K562 (cell line): ENCODE results near the gene GALNT9. TPM values are rescaled to one million over a fixed set of nuclear protein-coding genes. Genes with fewer than 3 reads are reported as not detected.
A peak's percentile ranks its signal among the peaks of the same experiment; 100 is the strongest.

Source experiments
- CLOCK ChIP-seq: fragments of 250-450 bp; sonication (Bioruptor Pico); IDR thresholded peaks from 2 replicates; pipeline ENCODE4 v1.4.0; 2020; ENCODE audit warnings: mild to moderate bottlenecking, moderate library complexity, borderline replicate concordance
- E4F1 ChIP-seq: fragments of 250-450 bp; sonication (Bioruptor Pico); IDR thresholded peaks from 2 replicates; pipeline ENCODE4 v1.5.0; 2021; ENCODE audit warnings: mild to moderate bottlenecking, borderline replicate concordance
- FOXJ3 ChIP-seq: sonication (generic); formaldehyde crosslinking; IDR thresholded peaks from 2 replicates; pipeline ENCODE4 v1.4.0; 2020; ENCODE audit warnings: mild to moderate bottlenecking, missing genetic modification reagents
- FUS ChIP-seq: fragments of 200-400 bp; formaldehyde crosslinking; optimal IDR thresholded peaks from 2 replicates; pipeline ENCODE3; 2017; ENCODE audit warnings: low read depth, low read length
- PHF21A ChIP-seq: fragments of 450-650 bp; IDR thresholded peaks from 2 replicates; pipeline ENCODE4 v1.6.1; 2017; ENCODE audit warnings: low read depth, borderline replicate concordance
- POLR2G ChIP-seq: fragments of 200-400 bp; formaldehyde crosslinking; IDR thresholded peaks from 2 replicates; pipeline ENCODE4 v1.6.1; 2017; ENCODE audit warnings: low read depth, mild to moderate bottlenecking, antibody characterized with exemption, low read length, moderate library complexity
- SFPQ ChIP-seq: fragments of 200-400 bp; formaldehyde crosslinking; IDR thresholded peaks from 2 replicates; pipeline ENCODE4 v1.6.1; 2017; ENCODE audit warnings: mild to moderate bottlenecking, low read depth, low read length, moderate library complexity
- ZBTB1 ChIP-seq: sonication (generic); formaldehyde crosslinking; IDR thresholded peaks from 2 replicates; pipeline ENCODE4 v1.8.1; 2023; ENCODE audit warnings: missing genetic modification reagents, low read depth, mild to moderate bottlenecking, borderline replicate concordance
- ZBTB11 ChIP-seq, 3 experiments: fragments of 200-800 bp in 1 of 3; fragments of 250-450 bp in 1 of 3; fragments of 450-650 bp in 1 of 3; sonication (Bioruptor Pico) in 1 of 3; sonication (Bioruptor generic) in 1 of 3; formaldehyde crosslinking in 1 of 3; IDR thresholded peaks; 2 replicates each; pipeline versions ENCODE4 v1.6.1 to v1.8.0; 2016 to 2022; ENCODE audit warnings: mild to moderate bottlenecking in 2 of 3, missing genetic modification characterization in 2 of 3, missing compliant biosample characterization in 1 of 3, moderate library complexity in 1 of 3
- ZBTB2 ChIP-seq: fragments of 450-650 bp; IDR thresholded peaks from 2 replicates; pipeline ENCODE4 v1.6.1; 2016; ENCODE audit warnings: antibody characterized with exemption
- polyA plus RNA-seq, 8 experiments: library from polyadenylated mRNA; depleted of rRNA in 4 of 8; stranded (reverse) in 5 of 8; unstranded in 3 of 8; fragments of >200 nt; fragmentation: Nextera tagmentation in 2 of 8; fragmentation: Illumina TruSeq in 1 of 8; extraction: Ambion mirVana in 2 of 8; extraction: Trizol in 1 of 8; gene quantifications; 2 replicates each; pipeline versions ENCODE4 v1.2.1 to v1.2.3, GENCODE V29; 2011 to 2014; ENCODE audit warnings: inconsistent platforms in 1 of 8, missing spikeins in 1 of 8
- total RNA-seq, 7 experiments: library from RNA; depleted of rRNA in 6 of 7; stranded (reverse); fragments of >200 nt in 6 of 7; fragmentation: Illumina TruSeq in 2 of 7; extraction: Trizol in 2 of 7; gene quantifications; 2 replicates each; pipeline versions ENCODE4 v1.2.1 to v1.2.3, GENCODE V29; 2011 to 2021; ENCODE audit warnings: low replicate concordance in 1 of 7
- TF ChIP-seq, protein P1 (sequence below): fragments of 450-650 bp; formaldehyde crosslinking; IDR thresholded peaks from 2 replicates; pipeline ENCODE4 v1.4.0; 2022; ENCODE audit warnings: missing genetic modification characterization

The GALNT9 gene
- total and polyA plus RNA-seq, 9 of the 15 experiments (the other 6 are each of a cell fraction or from before 2014, with no cell fraction given), result not detected

DNA sequence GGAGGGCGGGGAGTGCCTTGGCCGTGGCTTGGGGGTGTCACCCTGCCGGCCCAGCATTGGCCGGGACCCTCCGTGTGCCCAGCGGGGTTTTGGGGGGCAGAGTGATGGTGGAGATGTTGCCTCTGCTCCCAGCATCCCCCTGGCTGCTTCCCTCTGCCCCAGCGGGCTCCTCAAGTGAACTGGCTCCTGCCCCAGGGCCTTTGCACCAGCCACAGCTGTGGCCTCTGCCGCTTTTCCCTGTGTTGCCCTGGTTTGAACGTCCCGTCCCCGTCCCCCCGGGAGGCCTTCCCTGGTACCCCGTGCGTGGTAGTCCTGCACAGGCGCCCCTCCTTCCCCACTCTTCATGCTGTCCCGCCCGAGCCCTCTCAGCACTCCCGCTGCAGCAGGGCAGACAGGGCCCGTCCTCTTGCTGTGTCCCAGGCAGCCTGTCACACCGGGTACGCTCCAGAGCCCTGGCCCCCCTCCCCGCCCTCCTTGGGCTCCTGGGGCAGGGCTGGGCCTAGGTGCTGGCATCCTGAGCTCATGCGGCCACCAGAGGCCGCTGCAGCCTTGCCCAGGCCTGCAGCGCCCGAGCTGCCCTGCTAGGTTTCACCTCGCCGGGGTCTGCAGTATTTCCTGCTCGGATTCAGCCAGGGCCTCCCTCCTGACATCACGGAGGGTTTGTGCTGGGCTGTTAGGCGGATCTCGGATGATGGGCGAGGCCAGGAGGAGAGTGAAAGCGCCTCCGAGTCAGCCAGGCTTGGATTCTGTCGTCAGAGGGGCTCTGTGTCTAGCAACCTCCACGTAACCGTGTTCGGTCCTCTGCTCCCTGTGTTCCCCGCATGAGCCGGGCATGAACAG, 175.7 kb downstream of the GALNT9 start (continued):
- TF ChIP-seq CLOCK (CRISPR knock-in tag) (no peak), ZBTB1 (CRISPR knock-in tag) (no peak), ZBTB11 (CRISPR knock-in tag; IDR thresholded peaks at IDR 0.05) (no peak), E4F1 (CRISPR knock-in tag) (no peak), SFPQ (no peak), FOXJ3 (no peak), PHF21A (no peak), FUS (no peak), ZBTB2 (no peak), POLR2G (peak; percentile 51)
- TF ChIP-seq, protein P1, sequence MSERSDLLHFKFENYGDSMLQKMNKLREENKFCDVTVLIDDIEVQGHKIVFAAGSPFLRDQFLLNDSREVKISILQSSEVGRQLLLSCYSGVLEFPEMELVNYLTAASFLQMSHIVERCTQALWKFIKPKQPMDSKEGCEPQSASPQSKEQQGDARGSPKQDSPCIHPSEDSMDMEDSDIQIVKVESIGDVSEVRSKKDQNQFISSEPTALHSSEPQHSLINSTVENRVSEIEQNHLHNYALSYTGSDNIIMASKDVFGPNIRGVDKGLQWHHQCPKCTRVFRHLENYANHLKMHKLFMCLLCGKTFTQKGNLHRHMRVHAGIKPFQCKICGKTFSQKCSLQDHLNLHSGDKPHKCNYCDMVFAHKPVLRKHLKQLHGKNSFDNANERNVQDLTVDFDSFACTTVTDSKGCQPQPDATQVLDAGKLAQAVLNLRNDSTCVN (CRISPR knock-in tag), result no peak
